Muscle of arm (tissue), 12 donors: ENCODE results near the gene CUEDC1. TPM values are rescaled to one million over a fixed set of nuclear protein-coding genes. Genes with fewer than 3 reads are reported as not detected.

ENCODE experiments used
- DNase-seq: peaks from one replicate; pipeline ENCODE4 v3.0.0-alpha.2; 2013
- polyA plus RNA-seq, 12 donors: library from polyadenylated mRNA; unstranded; fragments of 120-200 nt; gene quantifications; one replicate each; pipeline ENCODE4 v1.2.1, GENCODE V29; 2013; ENCODE audit not compliant: insufficient read length in 12 of 12

CUEDC1 gene
- polyA plus RNA-seq, 12 donors = 39.6 to 81.1 (median 49.1) TPM; not detected in 1

DNA sequence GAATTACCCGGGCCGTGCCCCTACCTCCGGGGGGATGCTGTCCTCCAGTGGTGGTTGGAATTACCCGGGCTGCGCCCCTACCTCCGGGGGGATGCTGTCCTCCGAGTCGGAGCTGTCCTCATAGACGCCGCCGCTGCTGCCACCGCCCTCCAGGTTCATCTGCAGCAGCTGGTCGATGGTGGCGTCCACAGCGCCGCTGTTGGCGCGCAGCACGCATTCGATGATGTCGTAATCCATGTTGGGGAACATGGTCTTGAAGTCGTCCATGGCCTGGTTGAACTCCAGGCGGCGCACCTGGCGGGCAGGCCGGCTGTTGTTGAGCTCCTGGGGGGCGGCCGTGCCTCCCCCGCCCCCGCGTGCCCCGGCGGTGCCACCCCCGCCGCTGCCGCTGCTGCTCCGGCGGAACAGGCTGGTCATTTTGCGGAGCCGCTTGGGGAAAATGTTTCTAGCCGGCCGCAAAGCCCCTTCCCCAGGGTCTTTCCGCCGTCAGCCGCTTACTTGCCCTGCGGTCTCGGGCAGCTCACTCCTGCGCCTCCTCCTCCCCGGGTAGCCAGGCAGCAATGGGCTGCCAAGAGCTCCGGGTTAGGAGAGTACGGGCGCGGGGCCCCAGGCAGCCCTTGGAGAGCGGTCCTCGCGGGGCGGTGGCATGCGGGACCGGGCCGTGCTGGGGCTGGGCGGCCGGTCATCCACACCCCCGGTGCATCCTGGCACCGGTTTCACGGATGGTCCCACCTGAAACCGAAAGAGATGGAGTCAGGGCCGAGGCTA, 69.9 kb downstream of the CUEDC1 start:
- DNase-seq = no peak

- peak; percentile 81 for DNase-seq
Observed at GRCh38 chr17:57881783-57882351, 73.3 kb downstream of the CUEDC1 start.

DNA sequence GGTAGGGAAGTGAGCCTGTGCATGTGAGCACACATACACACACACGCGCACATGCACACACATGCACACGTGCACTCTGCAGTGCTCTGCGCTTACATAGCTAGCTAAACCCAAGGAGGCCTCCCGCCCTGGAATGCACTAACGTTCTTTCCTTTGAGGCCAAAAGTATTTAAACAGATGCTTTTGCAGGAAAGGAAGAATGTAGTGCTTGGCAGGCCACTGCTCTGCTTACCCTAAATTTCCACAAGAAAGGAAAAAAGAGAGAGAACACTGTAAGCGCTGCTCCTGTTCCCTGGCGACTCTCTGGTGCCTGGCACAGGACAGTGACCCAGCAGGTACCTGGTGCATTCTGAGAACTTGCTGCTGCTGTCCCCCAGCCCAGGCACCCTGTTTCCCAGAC, 74.1 kb downstream of the CUEDC1 start:
- DNase-seq = peak; percentile 90

- no peak for DNase-seq
Observed at GRCh38 chr17:57880086-57880456, 75.1 kb downstream of the CUEDC1 start.

DNA sequence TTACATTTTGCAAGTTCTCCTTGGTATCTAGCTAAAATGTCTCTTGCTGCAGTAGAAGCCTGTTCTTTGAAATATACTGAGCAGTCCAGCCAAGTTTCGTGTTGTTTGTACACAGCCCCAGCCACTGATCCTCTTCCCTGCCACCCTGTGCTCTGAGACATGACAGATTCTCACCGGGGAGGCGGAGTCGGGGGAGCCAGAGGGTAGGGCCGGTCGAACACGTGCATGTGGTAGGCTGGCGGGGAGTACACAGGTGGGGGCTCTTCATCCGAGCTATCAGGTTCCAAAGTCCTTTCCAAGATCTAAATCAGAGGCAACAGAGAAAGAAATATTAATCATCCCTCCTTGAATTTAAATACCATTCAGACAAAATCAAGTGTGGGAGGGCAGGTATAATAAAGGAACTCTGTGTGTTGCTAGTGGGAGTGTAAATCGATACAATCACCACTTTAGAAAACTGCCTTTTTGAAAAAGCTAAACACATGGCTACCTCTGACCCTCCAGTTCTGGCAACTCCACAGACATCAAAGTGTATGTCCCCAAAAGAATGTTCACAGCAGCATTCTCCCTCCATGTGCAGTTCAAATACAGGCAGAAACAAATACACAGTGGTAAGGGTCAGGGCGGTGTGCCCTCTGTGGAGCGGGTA, 75.7 kb downstream of the CUEDC1 start:
- DNase-seq = no peak

DNA sequence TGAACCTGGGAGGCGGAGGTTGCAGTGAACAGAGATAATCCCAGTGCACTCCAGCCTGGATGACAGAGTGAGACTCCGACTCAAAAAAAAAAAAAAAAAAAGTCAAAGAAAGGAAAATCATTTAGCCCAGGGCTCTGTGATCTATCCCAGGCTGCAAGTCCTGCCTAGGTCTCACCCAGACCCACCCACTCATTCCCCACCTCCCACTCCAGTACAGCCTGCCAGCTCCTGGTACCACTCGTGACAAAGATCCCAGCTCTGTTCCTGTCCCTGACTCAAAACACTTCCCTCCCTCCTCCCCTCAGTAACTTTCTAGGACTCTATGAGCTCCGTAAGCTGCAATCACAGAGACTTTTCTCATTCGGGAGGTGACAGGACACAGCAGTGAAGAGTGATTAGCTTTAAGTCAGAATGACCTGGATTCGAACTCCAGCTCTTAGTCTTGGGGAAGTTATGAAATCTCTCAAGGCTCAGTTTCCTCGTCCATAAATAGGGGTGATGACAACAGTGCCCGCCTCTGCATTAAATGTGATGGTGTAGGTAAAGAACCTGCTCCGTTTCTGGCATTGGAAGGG, 77.3 kb downstream of the CUEDC1 start:
- no peak for DNase-seq

- DNase-seq = no peak
Observed at GRCh38 chr17:57876866-57877237, 78.4 kb downstream of the CUEDC1 start.

GRCh38 chr17:57876023-57876865, 79.0 kb downstream of the CUEDC1 start:
- DNase-seq = no peak

DNA sequence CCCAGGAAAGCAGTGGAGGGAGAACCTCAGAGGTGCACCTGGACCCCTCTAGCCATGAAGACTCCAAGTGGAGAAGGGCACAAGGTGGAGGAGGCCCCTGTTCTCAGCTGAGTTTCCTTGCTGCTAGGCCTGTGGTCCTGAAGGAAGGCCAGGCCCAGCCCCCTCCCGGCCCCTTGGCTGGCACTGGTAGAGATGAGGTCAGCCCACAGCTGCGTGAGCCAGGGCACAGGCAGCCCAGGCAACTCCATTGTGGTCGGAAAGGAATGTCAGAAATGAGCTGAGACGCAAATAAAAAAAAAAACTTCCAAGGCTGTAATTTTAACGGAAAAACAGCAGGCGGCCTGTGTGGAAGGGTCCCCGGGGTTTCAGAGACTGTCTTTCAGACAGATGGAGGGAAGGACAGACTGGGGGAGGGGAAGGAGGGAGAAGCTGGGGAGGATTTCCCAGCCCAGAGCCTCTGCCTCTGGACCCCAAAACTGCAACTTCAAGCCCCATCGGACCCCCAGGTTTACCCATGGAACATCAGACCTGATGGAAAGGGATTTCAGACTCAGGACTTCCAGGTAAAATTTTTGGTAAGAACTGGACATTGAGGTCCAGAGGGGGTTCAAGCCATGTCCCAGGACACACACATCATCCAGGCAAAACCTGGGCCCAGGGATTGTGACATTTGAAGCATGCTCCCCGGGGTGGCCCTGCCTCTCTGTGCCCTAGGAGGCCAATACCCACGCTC, 79.8 kb downstream of the CUEDC1 start:
- DNase-seq = peak; percentile 89

DNA sequence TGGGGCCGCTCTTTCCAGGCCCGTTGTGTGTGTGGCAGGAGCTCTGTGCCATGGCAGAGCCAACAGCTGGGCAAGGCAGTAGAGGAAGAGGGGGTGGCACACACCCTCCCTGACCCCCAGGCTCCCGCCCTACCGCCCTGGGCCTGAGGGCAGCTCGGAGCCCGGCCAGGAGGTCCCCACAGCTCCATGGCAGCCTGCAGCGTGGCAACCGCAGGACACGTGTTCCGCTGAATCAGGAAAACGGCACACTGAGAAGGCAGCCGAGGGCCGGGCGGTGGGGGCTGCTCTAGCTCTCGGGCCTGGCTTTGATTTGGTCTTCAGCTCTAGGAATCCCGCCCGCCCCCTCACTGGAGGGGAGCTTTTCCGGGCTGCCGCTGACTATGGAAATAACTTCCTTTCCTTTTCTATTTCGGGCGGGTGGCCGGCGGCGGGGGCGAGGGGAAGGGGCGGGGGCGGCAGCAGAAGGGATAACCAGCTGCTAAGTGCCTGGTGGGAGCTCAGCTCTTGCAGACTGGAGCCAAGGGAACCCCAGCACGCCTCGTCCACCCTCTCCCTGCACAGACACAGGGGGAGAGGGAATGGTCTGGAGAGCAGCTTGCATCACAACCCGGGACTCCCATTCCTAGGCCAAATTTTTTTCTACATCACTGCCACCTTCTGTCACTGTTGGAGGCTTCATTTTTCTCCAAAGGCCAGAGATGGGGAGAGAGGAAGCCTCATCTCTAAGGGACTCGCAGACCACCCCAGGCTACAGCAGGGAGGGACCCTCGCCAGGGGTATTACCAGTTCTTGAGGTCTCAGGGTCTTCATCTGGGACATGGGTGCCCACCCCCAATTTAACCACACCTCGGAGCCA, 80.5 kb downstream of the CUEDC1 start:
- peak; percentile 90 for DNase-seq

DNA sequence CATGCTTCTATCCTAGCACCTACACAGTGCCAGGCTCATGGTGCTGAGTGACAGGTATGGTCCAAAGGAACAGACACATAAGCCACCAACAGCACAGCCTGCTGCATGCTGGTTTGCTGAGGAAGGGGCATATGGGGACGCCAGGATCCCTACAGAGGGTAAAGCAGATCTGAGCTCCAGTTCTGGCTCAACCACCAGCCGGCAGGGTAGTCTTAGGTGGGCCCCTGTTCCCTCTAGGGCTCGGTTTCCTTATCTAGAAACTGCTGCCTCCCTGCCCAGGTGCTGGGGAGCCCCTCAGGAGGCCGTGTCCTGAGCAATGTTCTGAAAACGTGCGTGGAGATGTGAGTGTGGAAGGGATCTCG, 81.2 kb downstream of the CUEDC1 start:
- no peak for DNase-seq

- no peak for DNase-seq
Observed at GRCh38 chr17:57873261-57874057, 81.8 kb downstream of the CUEDC1 start.

- no peak for DNase-seq
Observed at GRCh38 chr17:57872536-57872935, 82.7 kb downstream of the CUEDC1 start.

DNA sequence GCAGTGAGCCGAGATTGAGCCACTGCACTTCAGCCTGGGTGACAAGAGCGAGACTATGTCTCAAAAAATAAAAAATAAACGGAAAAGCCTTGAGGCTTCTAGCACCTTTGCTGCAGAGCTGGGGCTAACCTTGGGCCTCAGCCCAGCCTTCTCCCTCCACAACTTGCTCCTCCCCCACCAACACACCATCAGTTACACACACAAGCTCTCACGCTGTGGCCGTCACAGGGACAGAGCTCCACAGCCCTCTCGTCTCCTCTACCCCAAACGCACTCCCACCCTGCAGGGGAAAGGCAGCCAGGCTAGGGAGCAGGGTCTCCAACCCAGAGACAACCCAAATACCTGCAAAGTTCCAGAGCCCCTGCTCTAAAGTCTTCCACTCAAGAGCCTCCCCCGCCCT, 83.3 kb downstream of the CUEDC1 start:
- DNase-seq = no peak

DNA sequence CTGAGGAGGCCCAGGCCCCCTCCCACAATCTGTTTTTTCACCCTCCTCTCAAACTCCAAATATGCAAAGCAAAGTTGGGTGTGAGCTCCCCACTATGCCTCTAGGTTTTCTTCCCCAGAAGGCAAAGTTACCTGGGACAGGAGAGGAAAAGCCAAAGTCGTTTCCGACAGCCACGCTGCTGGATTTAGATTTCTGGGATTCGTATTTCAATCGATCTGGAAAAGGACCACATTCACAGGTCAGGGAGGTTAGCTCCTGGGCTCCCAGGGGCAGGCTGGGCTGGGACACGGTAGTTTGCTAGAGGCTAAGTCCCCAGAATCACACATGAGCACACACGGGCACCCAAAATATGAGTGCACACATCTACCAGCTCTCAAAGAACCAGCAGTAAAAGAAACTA, 84.1 kb downstream of the CUEDC1 start:
- DNase-seq = no peak

GRCh38 chr17:57870283-57870635, 85.0 kb downstream of the CUEDC1 start:
- DNase-seq = no peak

- no peak for DNase-seq
Observed at GRCh38 chr17:57869617-57870282, 85.5 kb downstream of the CUEDC1 start.

DNA sequence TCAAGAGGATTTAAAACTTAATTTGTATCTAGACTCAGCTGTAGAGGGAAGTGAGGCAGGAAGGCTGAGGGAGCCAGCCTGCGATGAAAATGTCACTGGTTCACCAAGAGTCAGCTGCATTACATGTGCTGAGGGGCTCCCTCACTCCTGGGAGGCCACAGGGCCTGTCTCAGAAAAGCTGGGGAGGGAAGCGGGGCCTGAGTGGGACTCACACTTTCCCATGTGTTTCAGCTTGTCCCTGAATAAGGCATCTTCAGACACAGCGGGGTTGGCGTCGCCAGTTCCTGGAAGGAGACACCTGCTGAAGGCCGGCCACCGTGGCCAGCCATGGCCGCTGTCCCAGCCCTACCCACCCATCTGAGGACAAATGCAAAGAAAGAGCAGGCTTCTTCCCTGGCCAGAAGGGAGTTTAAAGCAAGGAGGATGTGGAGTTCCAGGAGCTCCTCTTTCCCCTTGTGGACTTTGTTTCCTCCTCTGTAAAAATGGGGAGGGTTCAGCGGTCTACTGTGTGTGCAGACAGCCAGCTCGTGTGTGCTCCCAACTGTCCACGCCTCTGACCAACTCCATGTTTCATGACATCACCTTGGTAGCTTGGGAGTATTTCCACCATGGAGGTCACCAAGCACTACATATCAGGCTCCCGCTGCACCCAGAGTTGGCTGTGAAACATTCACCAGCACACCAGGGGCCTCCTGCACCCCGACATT, 86.1 kb downstream of the CUEDC1 start:
- DNase-seq = no peak
